Peyer's patch (tissue), 4 donors: ENCODE measurements around the gene TC2N.

Experiments
- POLR2A ChIP-seq, 2 donors: fragments of 450-650 bp; IDR thresholded peaks; one replicate each; pipeline ENCODE4 v1.5.1; 2017; ENCODE audit warnings: antibody characterized with exemption in 2 of 2, mild to moderate bottlenecking in 2 of 2, moderate library complexity in 2 of 2
- TF ChIP-seq, protein P1 (sequence below), 6 experiments: fragments of 450-650 bp in 4 of 6; fragments of 200-600 bp in 2 of 6; sonication (generic) in 1 of 6; IDR thresholded peaks; one replicate each; pipeline ENCODE4 v1.5.1; 2017 to 2019; ENCODE audit warnings: antibody characterized with exemption in 6 of 6, mild to moderate bottlenecking in 3 of 6, moderate library complexity in 1 of 6

DNA sequence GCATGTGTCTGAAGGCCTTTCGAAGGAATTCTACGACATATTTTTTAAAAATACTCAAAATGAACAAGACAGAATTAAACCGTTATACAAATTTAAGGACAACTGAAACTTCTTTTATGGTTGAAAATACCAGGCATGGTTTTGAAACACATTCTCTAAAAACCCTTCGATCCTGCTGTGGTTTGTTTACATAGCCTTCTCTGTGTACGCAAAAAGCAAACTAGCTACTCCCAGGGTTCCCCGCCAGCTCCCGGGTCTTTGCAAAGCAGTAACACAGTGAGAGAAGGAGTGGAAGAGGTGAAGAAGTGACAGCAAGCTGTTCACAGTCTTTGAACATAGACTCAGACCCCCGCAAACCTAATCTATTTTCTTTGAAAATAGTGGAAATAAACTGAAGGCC is 2.2 kb upstream of the TC2N start:
- TF ChIP-seq, protein P1, sequence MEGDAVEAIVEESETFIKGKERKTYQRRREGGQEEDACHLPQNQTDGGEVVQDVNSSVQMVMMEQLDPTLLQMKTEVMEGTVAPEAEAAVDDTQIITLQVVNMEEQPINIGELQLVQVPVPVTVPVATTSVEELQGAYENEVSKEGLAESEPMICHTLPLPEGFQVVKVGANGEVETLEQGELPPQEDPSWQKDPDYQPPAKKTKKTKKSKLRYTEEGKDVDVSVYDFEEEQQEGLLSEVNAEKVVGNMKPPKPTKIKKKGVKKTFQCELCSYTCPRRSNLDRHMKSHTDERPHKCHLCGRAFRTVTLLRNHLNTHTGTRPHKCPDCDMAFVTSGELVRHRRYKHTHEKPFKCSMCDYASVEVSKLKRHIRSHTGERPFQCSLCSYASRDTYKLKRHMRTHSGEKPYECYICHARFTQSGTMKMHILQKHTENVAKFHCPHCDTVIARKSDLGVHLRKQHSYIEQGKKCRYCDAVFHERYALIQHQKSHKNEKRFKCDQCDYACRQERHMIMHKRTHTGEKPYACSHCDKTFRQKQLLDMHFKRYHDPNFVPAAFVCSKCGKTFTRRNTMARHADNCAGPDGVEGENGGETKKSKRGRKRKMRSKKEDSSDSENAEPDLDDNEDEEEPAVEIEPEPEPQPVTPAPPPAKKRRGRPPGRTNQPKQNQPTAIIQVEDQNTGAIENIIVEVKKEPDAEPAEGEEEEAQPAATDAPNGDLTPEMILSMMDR (IDR thresholded peaks at IDR 0.05) = no peak
- no peak for TF ChIP-seq POLR2A (IDR thresholded peaks at IDR 0.05)
